ENCODE results near the gene NAT16.
"Not testable (repeated sequence)": the region's sequence is repeated elsewhere in the genome, so short reads cannot be mapped to it uniquely, and the experiment has no call there.

NAT16 gene

DNA sequence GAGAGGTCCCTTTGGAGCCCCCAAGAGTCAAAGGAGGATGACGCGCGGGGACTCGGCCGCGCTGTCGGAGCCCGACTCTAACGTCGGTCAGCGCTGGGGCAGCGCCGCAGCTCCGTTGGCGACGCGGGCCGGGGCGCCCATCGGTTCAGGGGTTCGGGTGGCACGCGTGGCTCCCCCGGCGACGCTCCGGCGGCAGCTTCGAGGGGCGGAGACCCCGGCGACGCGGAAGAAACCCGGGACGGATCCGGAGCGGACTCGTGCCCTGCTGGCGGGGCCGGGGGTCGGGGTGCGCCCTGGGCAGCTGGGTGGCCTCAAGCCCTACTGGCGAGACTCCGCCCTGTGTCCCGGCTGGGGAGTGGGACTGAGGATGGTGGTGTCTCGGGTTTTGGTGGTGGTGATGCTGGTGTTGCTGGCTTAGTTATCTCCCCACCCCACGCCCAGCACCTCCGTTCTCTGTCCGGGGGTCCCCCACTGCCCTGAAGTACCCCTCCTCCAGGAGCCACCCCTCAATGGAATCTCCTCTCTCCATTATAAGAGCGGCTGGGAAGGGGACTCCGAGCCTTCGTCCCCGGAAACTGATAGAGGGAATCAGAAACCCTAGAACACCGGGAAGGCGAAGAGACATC is at the start of gene NAT16:
NAT16 (minus strand) TSS at position 164 of the 626 bp plus-strand sequence. CDS start 5,486 bp downstream, outside the sequence.
- no peak for DNase-seq

GRCh38 chr7:101226721-101227120 is 46.6 kb upstream of the NAT16 start:
- DNase-seq: no peak

- no peak for DNase-seq
Measured at GRCh38 chr7:101225650-101226049, 45.6 kb upstream of the NAT16 start.

GRCh38 chr7:101223528-101223927 is 43.4 kb upstream of the NAT16 start:
- DNase-seq: no peak

- no peak for DNase-seq
Measured at GRCh38 chr7:101222275-101222830, 42.3 kb upstream of the NAT16 start.

DNA sequence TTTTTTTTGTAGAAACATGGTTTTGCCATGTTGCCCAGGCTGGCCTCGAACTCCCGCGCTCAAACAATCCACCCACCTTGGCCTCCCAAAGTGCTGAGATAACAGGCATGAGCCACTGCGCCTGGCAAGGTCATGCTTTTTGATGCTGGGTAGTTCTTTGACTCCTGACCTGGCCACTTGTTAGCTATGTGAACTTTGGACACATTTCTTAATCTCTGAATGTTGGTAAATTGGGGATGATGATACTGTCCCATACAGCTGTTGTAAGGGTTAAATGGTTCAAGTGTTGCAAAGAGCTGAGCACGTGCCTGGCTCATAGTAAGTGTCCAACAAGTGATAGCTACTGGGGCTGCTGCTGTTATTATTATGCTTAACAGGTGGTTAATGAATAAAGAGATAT is 40.2 kb upstream of the NAT16 start:
- no peak for DNase-seq

GRCh38 chr7:101218236-101219125 is 38.4 kb upstream of the NAT16 start:
- no peak for DNase-seq

DNA sequence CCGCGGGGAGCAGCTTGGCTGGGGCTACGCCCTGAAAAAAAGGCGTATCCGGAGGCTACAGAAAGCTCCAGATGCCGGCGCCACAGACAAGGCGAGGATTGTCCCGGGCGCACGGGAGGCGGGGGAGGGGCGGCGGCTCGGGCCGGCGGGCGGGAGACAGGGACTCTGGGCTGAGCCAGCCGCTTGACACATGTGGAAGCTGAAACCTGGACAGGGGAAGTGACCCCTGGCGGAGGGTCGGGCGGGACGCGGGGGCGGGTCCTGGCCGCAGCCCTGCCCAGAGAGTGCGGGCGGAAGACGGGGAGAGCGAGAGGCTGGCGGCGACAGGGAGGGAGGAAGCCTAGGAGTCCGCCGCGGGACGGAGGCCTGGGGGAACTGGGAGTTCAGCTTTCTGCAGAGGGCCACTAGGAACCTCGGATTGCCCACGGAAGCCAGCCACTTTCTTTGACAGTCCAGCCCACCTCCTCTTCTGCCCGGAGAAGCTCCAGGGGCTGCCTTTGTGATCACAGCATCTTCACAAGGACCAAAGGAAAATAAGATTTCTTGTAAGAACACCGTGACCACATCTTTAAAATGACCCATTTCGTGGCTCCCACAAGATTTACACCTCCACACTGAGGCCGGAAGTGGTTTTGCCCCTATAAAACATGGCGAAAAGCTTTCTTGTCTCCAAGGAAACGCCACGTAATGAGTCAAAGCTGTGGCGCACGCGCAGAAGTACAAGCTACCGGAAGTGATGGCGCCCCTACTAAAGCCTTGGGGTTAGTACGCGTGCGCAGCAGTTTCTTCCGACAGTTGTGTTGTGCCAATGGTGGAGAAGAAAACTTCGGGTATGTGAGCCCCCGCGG is 37.5 kb upstream of the NAT16 start, which contains the start of the genes PLOD3 and ZNHIT1:
PLOD3 (minus strand) TSS at position 194 of the 848 bp plus-strand sequence. CDS start 307 bp downstream, outside the sequence.
ZNHIT1 (plus strand) TSS at position 778 of the 848 bp plus-strand sequence; CDS start at position 809, 31 bp downstream.
- peak; percentile 93 for DNase-seq

DNA sequence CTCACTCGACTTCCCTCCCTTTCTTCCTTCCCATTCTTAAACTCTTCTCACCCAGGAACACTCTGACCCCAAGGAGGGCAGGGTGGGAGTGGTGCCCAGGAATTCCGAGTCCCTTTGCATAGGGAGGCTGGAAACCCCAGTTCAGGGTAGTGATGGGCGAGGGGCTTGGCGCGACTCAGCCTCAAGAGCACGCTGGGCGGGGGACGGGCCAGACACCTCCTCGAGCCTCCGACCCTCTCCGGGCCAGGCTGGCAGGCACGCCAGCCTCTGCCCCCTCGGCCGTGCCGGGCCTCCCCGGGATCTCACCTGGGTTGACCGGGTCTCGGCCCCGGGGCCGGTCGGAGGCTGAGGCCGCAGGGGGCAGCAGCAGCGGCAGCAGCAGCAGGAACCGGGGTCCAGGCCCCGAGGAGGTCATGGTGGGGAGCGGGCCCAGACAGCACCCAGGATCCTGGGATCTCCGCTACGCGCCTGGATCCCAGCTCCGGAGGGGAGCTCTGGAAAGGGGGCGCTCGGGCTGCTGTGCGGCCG is 36.8 kb upstream of the NAT16 start:
- no peak for DNase-seq

- DNase-seq: no peak
Measured at GRCh38 chr7:101216001-101216859, 36.1 kb upstream of the NAT16 start.

DNA sequence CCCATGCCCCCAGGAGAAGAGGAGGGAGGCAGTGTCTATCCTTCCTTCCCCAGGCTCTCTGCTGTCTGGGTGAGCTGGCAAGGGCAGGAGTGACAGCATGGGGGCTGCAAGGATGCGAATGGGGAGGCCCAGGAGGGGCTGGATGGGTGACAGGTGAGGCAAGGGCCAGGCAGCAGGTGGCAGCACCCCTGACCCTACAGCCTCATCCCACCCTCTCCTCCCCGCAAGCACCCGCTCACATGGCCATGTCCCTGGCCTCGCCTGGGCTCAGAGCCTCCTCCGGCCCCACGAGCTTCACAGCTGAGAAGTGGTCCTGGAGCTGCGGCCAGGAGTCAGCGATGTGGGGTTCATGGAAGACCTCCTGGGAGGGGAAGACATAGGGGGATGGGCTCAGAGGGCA is 31.9 kb upstream of the NAT16 start:
- no peak for DNase-seq

GRCh38 chr7:101211501-101211900 is 31.4 kb upstream of the NAT16 start:
- no peak for DNase-seq

DNA sequence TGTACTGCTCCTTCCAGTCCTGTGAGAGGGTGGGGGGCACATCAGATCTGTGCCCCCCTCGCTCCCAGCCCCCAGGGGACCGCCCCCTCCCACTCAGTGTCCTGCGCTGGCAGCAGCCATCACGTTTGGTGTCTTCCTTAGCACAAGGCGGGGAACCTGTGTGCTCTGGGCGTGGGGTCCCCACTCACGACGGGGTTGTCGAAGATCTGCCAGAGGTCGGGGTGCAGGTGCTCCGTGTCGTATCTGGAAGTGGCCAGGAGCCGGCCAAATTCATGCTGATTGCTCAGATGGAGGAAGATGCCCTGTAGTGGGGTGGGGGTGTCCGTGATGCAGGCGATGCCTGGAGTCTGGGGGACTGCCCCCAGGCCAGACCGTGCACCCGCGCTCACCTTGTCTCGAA is 30.1 kb upstream of the NAT16 start:
- no peak for DNase-seq

- no peak for DNase-seq
Measured at GRCh38 chr7:101208794-101209193, 28.7 kb upstream of the NAT16 start.

DNA sequence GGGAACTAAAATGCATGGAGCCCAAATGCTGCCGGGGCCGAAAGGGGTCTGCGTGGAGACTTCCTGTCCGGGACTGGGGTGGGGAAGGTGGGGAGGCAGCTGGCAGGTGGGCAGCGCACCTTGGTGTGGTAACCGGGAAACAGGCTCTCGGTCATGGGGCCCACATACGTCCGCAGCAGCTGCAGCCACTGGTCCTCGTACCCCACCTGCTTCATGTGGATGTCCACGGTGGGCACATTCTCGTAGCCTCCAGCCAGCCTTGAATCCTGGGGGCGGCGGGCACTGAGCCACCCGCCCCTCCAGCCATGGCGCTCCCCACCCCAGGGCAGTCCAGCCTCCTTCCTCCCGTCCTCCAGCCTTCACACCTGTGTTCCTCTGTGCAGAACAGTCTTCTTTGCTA is 27.4 kb upstream of the NAT16 start:
- no peak for DNase-seq

- no peak for DNase-seq
Measured at GRCh38 chr7:101206665-101207042, 26.6 kb upstream of the NAT16 start.

GRCh38 chr7:101205901-101206664 is 26.0 kb upstream of the NAT16 start:
- no peak for DNase-seq

DNA sequence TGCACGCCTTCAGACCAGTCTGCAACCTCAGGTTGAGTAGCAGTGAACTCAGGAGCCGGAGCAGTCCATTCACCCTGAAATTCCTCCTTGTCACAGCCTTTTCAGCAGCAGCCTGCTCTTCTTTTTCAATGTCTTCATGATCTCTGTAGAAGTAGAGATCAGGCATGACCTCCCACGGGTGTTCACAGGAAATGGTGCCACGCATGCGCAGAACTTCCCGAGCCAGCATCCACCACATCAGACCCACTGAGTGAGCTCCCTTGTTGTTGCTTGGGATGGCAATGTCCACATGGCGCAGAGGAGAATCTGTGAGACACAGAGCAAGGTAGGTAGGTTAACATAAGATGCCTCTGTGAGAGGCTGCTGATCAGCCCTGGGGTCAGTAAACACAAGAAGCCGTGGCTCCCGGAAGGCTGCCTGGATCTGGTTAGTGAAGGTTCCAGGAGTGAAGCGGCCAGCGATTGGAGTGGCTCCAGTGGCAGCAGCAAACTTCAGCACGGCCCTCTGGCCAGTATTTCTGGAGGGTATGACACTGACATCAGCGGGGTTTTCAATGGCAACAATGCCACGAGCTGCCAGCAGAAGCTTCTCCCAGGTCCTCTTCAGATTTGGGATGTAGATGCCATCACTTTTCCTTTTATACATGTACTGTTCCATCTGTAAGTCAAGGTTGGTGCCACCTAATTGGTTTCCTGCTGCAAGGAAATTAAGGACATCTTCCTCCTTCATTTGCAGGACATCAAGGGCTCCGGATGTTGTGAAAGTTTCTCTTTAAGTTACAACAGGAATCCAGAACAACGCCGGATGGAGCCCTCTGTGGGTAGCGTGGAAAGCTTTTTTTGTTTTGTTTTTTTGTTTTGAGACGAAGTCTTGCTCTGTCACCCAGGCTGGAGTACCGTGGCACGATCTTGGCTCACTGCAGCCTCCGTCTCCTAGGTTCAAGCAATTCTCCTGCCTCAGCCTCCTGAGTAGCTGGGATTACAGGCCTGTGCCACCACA is 23.9 kb upstream of the NAT16 start:
- DNase-seq: not testable (repeated sequence)

DNA sequence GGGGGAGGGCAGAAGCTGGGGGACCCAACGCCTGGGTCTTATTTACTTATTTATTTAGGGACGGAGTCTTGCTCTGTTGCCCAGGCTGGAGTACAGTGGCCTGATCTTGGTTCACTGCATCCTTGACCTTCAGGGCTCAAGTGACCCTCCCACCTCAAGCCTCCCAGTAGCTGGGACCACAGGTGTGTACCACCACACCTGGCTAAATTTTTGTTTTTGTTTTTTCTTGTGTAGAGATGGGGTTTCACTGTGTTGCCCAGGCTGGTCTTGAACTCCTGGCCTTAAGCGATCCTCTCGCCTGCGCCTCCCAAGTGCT is 22.5 kb upstream of the NAT16 start:
- no peak for DNase-seq
